Brain pericyte (primary cell): ENCODE measurements around the gene C10orf105.

Experiments
- DNase-seq: peaks from one replicate; pipeline ENCODE4 v3.0.0-alpha.2; 2012; ENCODE audit warnings: low read depth, low spot score

The C10orf105 gene

GRCh38 chr10:71716426-71716825 lies 3.2 kb downstream of the C10orf105 start:
- DNase-seq: no peak

- no peak for DNase-seq
These were observed 3.7 kb downstream of the C10orf105 start for GRCh38 chr10:71715860-71716259.

GRCh38 chr10:71715026-71715425 lies 4.6 kb downstream of the C10orf105 start:
- no peak for DNase-seq

GRCh38 chr10:71714592-71714991 lies 5.0 kb downstream of the C10orf105 start:
- no peak for DNase-seq

- no peak for DNase-seq
These were observed 5.6 kb downstream of the C10orf105 start for GRCh38 chr10:71714031-71714410.

- DNase-seq: no peak
These were observed 6.2 kb downstream of the C10orf105 start for GRCh38 chr10:71713135-71714030.

- DNase-seq: no peak
These were observed 6.9 kb downstream of the C10orf105 start for GRCh38 chr10:71712572-71713134.

GRCh38 chr10:71712170-71712569 lies 7.4 kb downstream of the C10orf105 start:
- DNase-seq: no peak

- DNase-seq: no peak
These were observed 8.4 kb downstream of the C10orf105 start for GRCh38 chr10:71711052-71711623.

- DNase-seq: no peak
These were observed 9.1 kb downstream of the C10orf105 start for GRCh38 chr10:71710519-71710918.

- DNase-seq: no peak
These were observed 10.4 kb downstream of the C10orf105 start for GRCh38 chr10:71708897-71709882.

- DNase-seq: no peak
These were observed 11.3 kb downstream of the C10orf105 start for GRCh38 chr10:71708301-71708703.

GRCh38 chr10:71707240-71707789 lies 12.3 kb downstream of the C10orf105 start:
- no peak for DNase-seq

- no peak for DNase-seq
These were observed 13.1 kb downstream of the C10orf105 start for GRCh38 chr10:71706216-71707121.

GRCh38 chr10:71705582-71705981 lies 14.0 kb downstream of the C10orf105 start:
- no peak for DNase-seq

- no peak for DNase-seq
These were observed 14.8 kb downstream of the C10orf105 start for GRCh38 chr10:71704816-71705215.

GRCh38 chr10:71703577-71703976 lies 16.0 kb downstream of the C10orf105 start:
- no peak for DNase-seq

- no peak for DNase-seq
These were observed 18.0 kb downstream of the C10orf105 start for GRCh38 chr10:71701496-71702132.

GRCh38 chr10:71700731-71701368 lies 18.7 kb downstream of the C10orf105 start:
- DNase-seq: no peak
